Stimulated activated CD8-positive, alpha-beta memory T cell treated with anti-CD3 and anti-CD28 coated beads, Interleukin-4, amount 100 ng/mL, for 1 hour (primary cell): ENCODE measurements around the gene NLRC5.
"Not testable (repeated sequence)": the region's sequence is repeated elsewhere in the genome, so short reads cannot be mapped to it uniquely, and the experiment has no call there.

ENCODE experiments used
- DNase-seq, 2 donors: peaks; one replicate each; pipeline ENCODE4 v3.0.0-alpha.2; 2020; ENCODE audit warnings: low read depth in 2 of 2, low spot score in 1 of 2

The NLRC5 gene

GRCh38 chr16:57000271-57001025 lies 11.1 kb downstream of the NLRC5 start:
- DNase-seq: no peak

GRCh38 chr16:57001026-57001679 lies 11.8 kb downstream of the NLRC5 start:
- no peak for DNase-seq

- DNase-seq: no peak
Measured at GRCh38 chr16:57003439-57004386, 14.4 kb downstream of the NLRC5 start.

- DNase-seq: no peak
Measured at GRCh38 chr16:57004387-57005250, 15.3 kb downstream of the NLRC5 start.

GRCh38 chr16:57005597-57005996 lies 16.2 kb downstream of the NLRC5 start:
- not testable (repeated sequence) for DNase-seq

GRCh38 chr16:57007050-57007449 lies 17.7 kb downstream of the NLRC5 start:
- DNase-seq: no peak

- DNase-seq: no peak
Measured at GRCh38 chr16:57007530-57007929, 18.2 kb downstream of the NLRC5 start.

- no peak for DNase-seq
Measured at GRCh38 chr16:57008440-57008839, 19.1 kb downstream of the NLRC5 start.

GRCh38 chr16:57009643-57010170 lies 20.4 kb downstream of the NLRC5 start:
- no peak for DNase-seq

GRCh38 chr16:57012353-57012752 lies 23.0 kb downstream of the NLRC5 start:
- no peak for DNase-seq

- no peak for DNase-seq
Measured at GRCh38 chr16:57013229-57013628, 23.9 kb downstream of the NLRC5 start.

GRCh38 chr16:57013902-57014301 lies 24.5 kb downstream of the NLRC5 start:
- DNase-seq: no peak

GRCh38 chr16:57016301-57016700 lies 26.9 kb downstream of the NLRC5 start:
- no peak for DNase-seq

GRCh38 chr16:57016831-57017230 lies 27.5 kb downstream of the NLRC5 start:
- no peak for DNase-seq

- DNase-seq: no peak
Measured at GRCh38 chr16:57017251-57017650, 27.9 kb downstream of the NLRC5 start.

GRCh38 chr16:57019746-57020145 lies 30.4 kb downstream of the NLRC5 start:
- no peak for DNase-seq

- no peak for DNase-seq
Measured at GRCh38 chr16:57020651-57021050, 31.3 kb downstream of the NLRC5 start.

GRCh38 chr16:57021757-57022156 lies 32.4 kb downstream of the NLRC5 start:
- DNase-seq: no peak

- DNase-seq: no peak
Measured at GRCh38 chr16:57022445-57022844, 33.1 kb downstream of the NLRC5 start.

- DNase-seq: peak; percentile 42 to 71
Measured at GRCh38 chr16:57023541-57024249, 34.3 kb downstream of the NLRC5 start.
